AG09309 (cell line): ENCODE measurements around the gene ABCC11.
"Not testable (repeated sequence)": the region's sequence is repeated elsewhere in the genome, so short reads cannot be mapped to it uniquely, and the experiment has no call there.

Experiments used
- DNase-seq: peaks from one replicate; pipeline ENCODE4 v3.0.0-alpha.2; 2010; ENCODE audit warnings: low read depth
- H3K4me3 ChIP-seq: 2 replicates; pipeline ENCODE4 v1.5.1; 2011; ENCODE audit warnings: mild to moderate bottlenecking, low read depth, low read length, moderate library complexity; ENCODE audit not compliant: control insufficient read depth
- CTCF ChIP-seq: IDR thresholded peaks from 2 replicates; pipeline ENCODE4 v1.5.1; 2011; ENCODE audit warnings: mild to moderate bottlenecking, low read depth, low read length, inconsistent platforms; ENCODE audit not compliant: insufficient read depth, control insufficient read depth; ENCODE audit errors: missing control alignments

ABCC11 gene

GRCh38 chr16:48180868-48181480 lies 66.4 kb downstream of the ABCC11 start:
- no peak for DNase-seq
- no peak for TF ChIP-seq CTCF
- no peak overlapping the region for H3K4me3 ChIP-seq

GRCh38 chr16:48176635-48177408 lies 70.5 kb downstream of the ABCC11 start:
- no peak overlapping the region for H3K4me3 ChIP-seq
- TF ChIP-seq CTCF = no peak
- no peak for DNase-seq

GRCh38 chr16:48173889-48174288 lies 73.5 kb downstream of the ABCC11 start:
- DNase-seq = no peak
- no peak for TF ChIP-seq CTCF
- no peak overlapping the region for H3K4me3 ChIP-seq

GRCh38 chr16:48172682-48173081 lies 74.7 kb downstream of the ABCC11 start:
- no peak for DNase-seq
- TF ChIP-seq CTCF = no peak
- H3K4me3 ChIP-seq = no peak overlapping the region

GRCh38 chr16:48169896-48170295 lies 77.4 kb downstream of the ABCC11 start:
- no peak for TF ChIP-seq CTCF
- no peak overlapping the region for H3K4me3 ChIP-seq

GRCh38 chr16:48168075-48168474 lies 79.3 kb downstream of the ABCC11 start:
- no peak for TF ChIP-seq CTCF
- no peak for DNase-seq
- no peak overlapping the region for H3K4me3 ChIP-seq

More at GRCh38 chr16:48169896-48170295, 77.4 kb downstream of the ABCC11 start:
- no peak for DNase-seq

- not testable (repeated sequence) for H3K4me3 ChIP-seq, DNase-seq
Measured at GRCh38 chr16:48166617-48167016, 80.7 kb downstream of the ABCC11 start.
